HAP-1 (cell line): ENCODE data around the gene ATE1.

ENCODE experiments used
- DNase-seq, 2 experiments: peaks; one replicate each; pipeline ENCODE4 v3.0.0-alpha.2; 2016 to 2020; ENCODE audit warnings: low spot score in 2 of 2
- H3K27me3 ChIP-seq: fragments of 250-450 bp; sonication (Bioruptor Pico); 2 replicates; pipeline ENCODE4 v1.5.1; 2020; ENCODE audit warnings: low read depth, mild to moderate bottlenecking, moderate library complexity
- H3K36me3 ChIP-seq: fragments of 250-450 bp; sonication (Bioruptor Pico); replicated peaks from 2 replicates; pipeline ENCODE4 v1.5.1; 2020; ENCODE audit warnings: mild to moderate bottlenecking
- H3K4me1 ChIP-seq: fragments of 250-450 bp; sonication (Bioruptor Pico); 2 replicates; pipeline ENCODE4 v1.5.1; 2020; ENCODE audit warnings: mild to moderate bottlenecking
- H3K4me3 ChIP-seq: fragments of 250-450 bp; sonication (Bioruptor Pico); 2 replicates; pipeline ENCODE4 v1.5.1; 2020; ENCODE audit warnings: mild to moderate bottlenecking, moderate library complexity
- H3K9me3 ChIP-seq: fragments of 250-450 bp; sonication (Bioruptor Pico); 2 replicates; pipeline ENCODE4 v1.5.1; 2020; ENCODE audit warnings: mild to moderate bottlenecking, moderate library complexity
- in situ Hi-C: fragments of 300-500 bp; cut with MboI; formaldehyde crosslinking; loops from 3 replicates; pipeline ENCODE4 v1.14.3; 2020; ENCODE audit warnings: low sequenced_read_pairs, inconsistent platforms, mixed read lengths

ATE1 gene

GRCh38 chr10:121739114-121739513 is 188.7 kb downstream of the ATE1 start:
- Histone ChIP-seq H3K9me3 (no peaks in the 10 kb centered on the region), H3K4me3 (no peak overlapping the region), H3K4me1 (peaks cover 6% of the 10 kb centered on the region), H3K36me3 (no peaks in the 10 kb centered on the region), H3K27me3 (no peaks in the 10 kb centered on the region)
- no peak for DNase-seq
- in situ Hi-C loops = no loop called here

GRCh38 chr10:121736315-121737130 is 191.3 kb downstream of the ATE1 start:
- no peak for DNase-seq
- H3K36me3 ChIP-seq = no peaks in the 10 kb centered on the region
- peaks cover 27% of the 10 kb centered on the region for H3K4me1 ChIP-seq
- in situ Hi-C loops = no loop called here
- no peaks in the 10 kb centered on the region for H3K27me3 ChIP-seq
- H3K9me3 ChIP-seq = no peaks in the 10 kb centered on the region
- H3K4me3 ChIP-seq = no peak overlapping the region

- DNase-seq = no peak
- in situ Hi-C loops = no loop called here
- no peaks in the 10 kb centered on the region for H3K27me3 ChIP-seq
- H3K36me3 ChIP-seq = no peaks in the 10 kb centered on the region
- peaks cover 25% of the 10 kb centered on the region for H3K4me1 ChIP-seq
- no peak overlapping the region for H3K4me3 ChIP-seq
- H3K9me3 ChIP-seq = no peaks in the 10 kb centered on the region
These were observed 192.6 kb downstream of the ATE1 start for GRCh38 chr10:121735263-121735662.

- Histone ChIP-seq H3K4me1 (peaks cover 25% of the 10 kb centered on the region), H3K4me3 (no peak overlapping the region), H3K27me3 (no peaks in the 10 kb centered on the region), H3K36me3 (no peaks in the 10 kb centered on the region), H3K9me3 (no peaks in the 10 kb centered on the region)
- DNase-seq = peak; percentile 29 to 49
- in situ Hi-C loops = loop anchor here (5.0 kb wide), 1 partner anchor 782 kb away; no protein-coding TSS in a partner anchor
These were observed 193.2 kb downstream of the ATE1 start for GRCh38 chr10:121734589-121735045.

- in situ Hi-C loops = loop anchor here (5.0 kb wide), 1 partner anchor 781 kb away; no protein-coding TSS in a partner anchor
- DNase-seq = peak; percentile 89 to 94
These were observed 195.0 kb downstream of the ATE1 start for GRCh38 chr10:121732656-121733445.

GRCh38 chr10:121732172-121732571 is 195.7 kb downstream of the ATE1 start:
- H3K4me1 ChIP-seq = peaks cover 25% of the 10 kb centered on the region
- no peak overlapping the region for H3K4me3 ChIP-seq
- DNase-seq = no peak
- in situ Hi-C loops = loop anchor here (5.0 kb wide), 1 partner anchor 780 kb away; no protein-coding TSS in a partner anchor
- H3K27me3 ChIP-seq = no peaks in the 10 kb centered on the region
- H3K36me3 ChIP-seq = no peaks in the 10 kb centered on the region
- no peaks in the 10 kb centered on the region for H3K9me3 ChIP-seq

More at GRCh38 chr10:121732656-121733445, 195.0 kb downstream of the ATE1 start:
- H3K36me3 ChIP-seq = no peaks in the 10 kb centered on the region
- no peak overlapping the region for H3K4me3 ChIP-seq
- H3K4me1 ChIP-seq = peaks cover 25% of the 10 kb centered on the region
- H3K9me3 ChIP-seq = no peaks in the 10 kb centered on the region
- H3K27me3 ChIP-seq = no peaks in the 10 kb centered on the region

- in situ Hi-C loops = no loop called here
- H3K4me1 ChIP-seq = peaks cover 4% of the 10 kb centered on the region; the same call in 1 of the 2 replicates
- H3K27me3 ChIP-seq = no peaks in the 10 kb centered on the region
- no peaks in the 10 kb centered on the region for H3K9me3 ChIP-seq
- no peak for DNase-seq
- H3K36me3 ChIP-seq = no peaks in the 10 kb centered on the region
- H3K4me3 ChIP-seq = no peak overlapping the region
These were observed 203.5 kb downstream of the ATE1 start for GRCh38 chr10:121724282-121724681.

- in situ Hi-C loops = no loop called here
- Histone ChIP-seq H3K9me3 (no peaks in the 10 kb centered on the region), H3K36me3 (no peaks in the 10 kb centered on the region), H3K4me1 (peaks cover 4% of the 10 kb centered on the region; the same call in 1 of the 2 replicates), H3K27me3 (no peaks in the 10 kb centered on the region), H3K4me3 (no peak overlapping the region)
- no peak for DNase-seq
These were observed 205.2 kb downstream of the ATE1 start for GRCh38 chr10:121722665-121723064.

- H3K36me3 ChIP-seq = no peaks in the 10 kb centered on the region
- peaks cover 4% of the 10 kb centered on the region; the same call in 1 of the 2 replicates for H3K4me1 ChIP-seq
- no peak for DNase-seq
- no peaks in the 10 kb centered on the region for H3K27me3 ChIP-seq
- no peak overlapping the region for H3K4me3 ChIP-seq
- in situ Hi-C loops = no loop called here
- no peaks in the 10 kb centered on the region for H3K9me3 ChIP-seq
These were observed 206.6 kb downstream of the ATE1 start for GRCh38 chr10:121721257-121721656.

- no peaks in the 10 kb centered on the region; the same call in 1 of the 2 replicates for H3K9me3 ChIP-seq
- no peaks in the 10 kb centered on the region; the same call in 1 of the 2 replicates for H3K4me1 ChIP-seq
- no peaks in the 10 kb centered on the region for H3K36me3 ChIP-seq
- H3K27me3 ChIP-seq = no peaks in the 10 kb centered on the region
- DNase-seq = no peak
- in situ Hi-C loops = no loop called here
- no peak overlapping the region for H3K4me3 ChIP-seq
These were observed 211.9 kb downstream of the ATE1 start for GRCh38 chr10:121715969-121716368.

- no peaks in the 10 kb centered on the region for H3K36me3 ChIP-seq
- DNase-seq = no peak
- in situ Hi-C loops = no loop called here
- H3K27me3 ChIP-seq = no peaks in the 10 kb centered on the region
- H3K4me3 ChIP-seq = no peak overlapping the region
- no peaks in the 10 kb centered on the region; the same call in 1 of the 2 replicates for H3K9me3 ChIP-seq
- H3K4me1 ChIP-seq = peaks cover 7% of the 10 kb centered on the region
These were observed 212.8 kb downstream of the ATE1 start for GRCh38 chr10:121715076-121715475.

GRCh38 chr10:121713486-121713885 is 214.3 kb downstream of the ATE1 start:
- Histone ChIP-seq H3K36me3 (no peaks in the 10 kb centered on the region), H3K9me3 (no peaks in the 10 kb centered on the region; the same call in 1 of the 2 replicates), H3K4me1 (peaks cover 21% of the 10 kb centered on the region), H3K27me3 (no peaks in the 10 kb centered on the region), H3K4me3 (no peak overlapping the region)
- in situ Hi-C loops = no loop called here
- no peak for DNase-seq

- Histone ChIP-seq H3K36me3 (no peaks in the 10 kb centered on the region), H3K9me3 (no peaks in the 10 kb centered on the region; the same call in 1 of the 2 replicates), H3K27me3 (no peaks in the 10 kb centered on the region), H3K4me3 (no peak overlapping the region), H3K4me1 (peaks cover 28% of the 10 kb centered on the region)
- in situ Hi-C loops = no loop called here
- no peak for DNase-seq
These were observed 216.9 kb downstream of the ATE1 start for GRCh38 chr10:121710971-121711370.
